Superior temporal gyrus (tissue), 1 donor: Measurements from ENCODE around the gene BLID.

Source experiments
- DNase-seq: peaks from one replicate; pipeline ENCODE4 v3.0.0-alpha.2; 2016; ENCODE audit errors: extremely low spot score

The BLID gene

GRCh38 chr11:122115524-122116379 lies at the start of gene BLID:
Gene BLID (minus strand): TSS chr11:122116215. CDS start chr11:122115922, 293 bp downstream.
- peak; percentile 76 for DNase-seq

- DNase-seq, result no peak
These were observed 47.2 kb upstream of the BLID start for GRCh38 chr11:122163053-122163819.

- no peak for DNase-seq
These were observed 46.1 kb upstream of the BLID start for GRCh38 chr11:122162095-122162494.

- DNase-seq, result no peak
These were observed 45.0 kb upstream of the BLID start for GRCh38 chr11:122160841-122161590.

GRCh38 chr11:122159861-122160260 lies 43.8 kb upstream of the BLID start:
- peak; percentile 68 for DNase-seq

GRCh38 chr11:122159173-122159721 lies 43.2 kb upstream of the BLID start:
- DNase-seq, result peak; percentile 88

- no peak for DNase-seq
These were observed 42.2 kb upstream of the BLID start for GRCh38 chr11:122158171-122158570.

GRCh38 chr11:122157653-122158161 lies 41.7 kb upstream of the BLID start:
- DNase-seq, result peak; percentile 84

- peak; percentile 84 for DNase-seq
These were observed 40.9 kb upstream of the BLID start for GRCh38 chr11:122156940-122157382.

- DNase-seq, result no peak
These were observed 39.9 kb upstream of the BLID start for GRCh38 chr11:122155765-122156527.

- DNase-seq, result no peak
These were observed 39.0 kb upstream of the BLID start for GRCh38 chr11:122154994-122155393.

- no peak for DNase-seq
These were observed 38.2 kb upstream of the BLID start for GRCh38 chr11:122154227-122154626.

GRCh38 chr11:122153746-122154145 lies 37.7 kb upstream of the BLID start:
- DNase-seq, result no peak

- peak; percentile 40 for DNase-seq
These were observed 34.5 kb upstream of the BLID start for GRCh38 chr11:122150216-122151124.

GRCh38 chr11:122149202-122149601 lies 33.2 kb upstream of the BLID start:
- peak; percentile 39 for DNase-seq

- DNase-seq, result no peak
These were observed 30.5 kb upstream of the BLID start for GRCh38 chr11:122146475-122146874.

GRCh38 chr11:122145715-122146274 lies 29.8 kb upstream of the BLID start:
- DNase-seq, result peak; percentile 31

- DNase-seq, result no peak
These were observed 28.7 kb upstream of the BLID start for GRCh38 chr11:122144752-122145151.

GRCh38 chr11:122141725-122142124 lies 25.7 kb upstream of the BLID start:
- peak; percentile 76 for DNase-seq
